ENCODE measurements around the gene FOXE3. TPM values are rescaled to one million over a fixed set of nuclear protein-coding genes. Genes with fewer than 3 reads are reported as not detected.
"Not testable (repeated sequence)": the region's sequence is repeated elsewhere in the genome, so short reads cannot be mapped to it uniquely, and the experiment has no call there.

The FOXE3 gene
- total and polyA plus RNA-seq, 10 of the 15 experiments (the other 5 are each of a cell fraction or from before 2014, with no cell fraction given), result 0.13 TPM; not detected in 9

DNA sequence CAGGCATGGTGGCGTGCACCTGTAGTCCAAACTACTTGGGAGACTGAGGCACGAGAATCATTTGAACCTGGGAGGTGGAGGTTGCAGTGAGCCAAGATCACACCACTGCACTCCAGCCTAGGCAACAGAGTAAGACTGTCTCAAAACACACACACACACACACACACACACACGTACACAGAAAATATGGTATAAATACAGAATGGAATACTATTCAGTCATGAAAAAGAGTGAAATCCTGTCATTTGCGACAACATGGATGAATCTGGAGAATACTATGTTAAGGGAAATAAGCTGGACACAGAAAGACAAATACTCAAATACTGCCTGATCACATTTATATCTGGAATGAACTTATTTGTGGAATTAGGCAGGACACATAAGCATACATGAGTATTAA is 40.2 kb downstream of the FOXE3 start (continued):
- no peak for TF ChIP-seq E4F1 (IDR thresholded peaks at IDR 0.05; ENCODE audit: borderline replicate concordance, partially characterized antibody)

GRCh38 chr1:47457547-47457946 is 41.5 kb downstream of the FOXE3 start:
- BruUV-seq (replicated peaks); H3K4me2 ChIP-seq (ENCODE audit: control insufficient read depth, insufficient read depth); RAD21 ChIA-PET (ENCODE audit: unreplicated experiment); ATAC-seq; POLR2A ChIA-PET; H3K27ac ChIP-seq (ENCODE audit: control insufficient read depth, insufficient read depth); CTCF ChIA-PET; H3K9me3 ChIP-seq (replicated peaks; ENCODE audit: control insufficient read depth, insufficient read depth, low read length); SMC1A ChIA-PET (ENCODE audit: uncharacterized antibody, unreplicated experiment); FAIRE-seq; in situ Hi-C loops (cut with MboI); H3K79me2 ChIP-seq (ENCODE audit: control insufficient read depth, insufficient read depth, low read length); H3K4me1 ChIP-seq (ENCODE audit: control insufficient read depth, insufficient read depth, low read length); DNase-seq (ENCODE audit: low read depth, low spot score); intact Hi-C loops (cut with micrococcal nuclease; ENCODE audit: unreplicated experiment); H4K20me1 ChIP-seq (ENCODE audit: control insufficient read depth, insufficient read depth); H3K27me3 ChIP-seq (replicated peaks in 1 of 2; ENCODE audit: control insufficient read depth in 2 of 2, insufficient read depth in 2 of 2, low read length in 1 of 2); H3K9ac ChIP-seq (ENCODE audit: control insufficient read depth, insufficient read depth, low read length); H3K4me3 ChIP-seq; H2AFZ ChIP-seq (ENCODE audit: control insufficient read depth, low read depth, low read length); H3K36me3 ChIP-seq (ENCODE audit: control insufficient read depth in 2 of 2, insufficient read depth in 2 of 2, low read length in 1 of 2): not testable (repeated sequence)
- WGBS (ENCODE audit: insufficient coverage, insufficient replicate concordance, low lambda C conversion rate, missing lambda C conversion rate), result 50% methylated on average over 16 of the region's 16 CpGs

GRCh38 chr1:47459253-47459788 is 43.2 kb downstream of the FOXE3 start:
- intact Hi-C loops (cut with micrococcal nuclease; ENCODE audit: unreplicated experiment) (no loop called here), in situ Hi-C loops (cut with MboI) (no loop called here)
- Histone ChIP-seq H4K20me1 (ENCODE audit: control insufficient read depth, insufficient read depth) (no peaks in the 10 kb centered on the region), H3K4me2 (ENCODE audit: control insufficient read depth, insufficient read depth) (no peak overlapping the region), H3K27ac (ENCODE audit: control insufficient read depth, insufficient read depth) (no peak overlapping the region), H3K4me1 (ENCODE audit: control insufficient read depth, insufficient read depth, low read length) (no peaks in the 10 kb centered on the region), H3K9me3 (replicated peaks; ENCODE audit: control insufficient read depth, insufficient read depth, low read length) (no peaks in the 10 kb centered on the region), H3K9ac (ENCODE audit: control insufficient read depth, insufficient read depth, low read length) (no peak overlapping the region), H2AFZ (ENCODE audit: control insufficient read depth, low read depth, low read length) (no peak overlapping the region), H3K27me3 (replicated peaks in 1 of 2; ENCODE audit: control insufficient read depth in 2 of 2, insufficient read depth in 2 of 2, low read length in 1 of 2) (peaks cover 4 to 5% of the 10 kb centered on the region in 2 experiments; a peak in 2 of 4 replicates), H3K4me3 (no peak overlapping the region), H3K36me3 (ENCODE audit: control insufficient read depth in 2 of 2, insufficient read depth in 2 of 2, low read length in 1 of 2) (no peaks in the 10 kb centered on the region), H3K79me2 (ENCODE audit: control insufficient read depth, insufficient read depth, low read length) (no peaks in the 10 kb centered on the region)
- BruUV-seq (replicated peaks), result no TSS peak
- ChIA-PET RAD21 (ENCODE audit: unreplicated experiment) (no interaction called here), SMC1A (ENCODE audit: uncharacterized antibody, unreplicated experiment) (interaction anchor here (1.7 kb wide), 1 partner anchor 24 kb away, joined by 4 read pairs; no protein-coding TSS in a partner anchor), CTCF (interaction anchor here (2.2 kb wide), 1 partner anchor 22 kb away, joined by 8 read pairs; the partner anchor contains the start of gene FOXD2), POLR2A (no interaction called here)
- FAIRE-seq (no peak), ATAC-seq (no peak), DNase-seq (ENCODE audit: low read depth, low spot score) (no peak)
- WGBS (ENCODE audit: insufficient coverage, insufficient replicate concordance, low lambda C conversion rate, missing lambda C conversion rate), result 8% methylated on average over 11 of the region's 11 CpGs
- TF ChIP-seq CHD4 (IDR thresholded peaks at IDR 0.05) (no peak), CBFB (IDR thresholded peaks at IDR 0.05; ENCODE audit: low read depth) (no peak), MEF2B (IDR thresholded peaks at IDR 0.05; ENCODE audit: partially characterized antibody, poor library complexity, severe bottlenecking) (no peak), ZBTB11 (CRISPR knock-in tag; IDR thresholded peaks at IDR 0.05) (no peak), NFYB (IDR thresholded peaks at IDR 0.05; ENCODE audit: insufficient read depth, low read depth, low read length) (no peak), RUNX3 (IDR thresholded peaks at IDR 0.05; ENCODE audit: low read length) (no peak)
- TF ChIP-seq, protein P1, sequence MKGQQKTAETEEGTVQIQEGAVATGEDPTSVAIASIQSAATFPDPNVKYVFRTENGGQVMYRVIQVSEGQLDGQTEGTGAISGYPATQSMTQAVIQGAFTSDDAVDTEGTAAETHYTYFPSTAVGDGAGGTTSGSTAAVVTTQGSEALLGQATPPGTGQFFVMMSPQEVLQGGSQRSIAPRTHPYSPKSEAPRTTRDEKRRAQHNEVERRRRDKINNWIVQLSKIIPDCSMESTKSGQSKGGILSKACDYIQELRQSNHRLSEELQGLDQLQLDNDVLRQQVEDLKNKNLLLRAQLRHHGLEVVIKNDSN (IDR thresholded peaks at IDR 0.05; ENCODE audit: borderline replicate concordance, extremely low read length, insufficient read depth, low read depth, low read length), result no peak
